ACC112 (cell line): ENCODE measurements around the gene PML.
"Not testable (repeated sequence)": the region's sequence is repeated elsewhere in the genome, so short reads cannot be mapped to it uniquely, and the experiment has no call there.

Experiments used
- H2AFZ ChIP-seq: fragments of 200-600 bp; sonication (generic); one replicate; pipeline ENCODE4 v1.6.0; 2017; ENCODE audit warnings: antibody characterized with exemption, low read length; ENCODE audit not compliant: unreplicated experiment
- H3K27ac ChIP-seq: fragments of 200-600 bp; sonication (generic); 2 replicates; pipeline ENCODE4 v1.5.1; 2014; ENCODE audit warnings: low read depth, mild to moderate bottlenecking, antibody characterized with exemption, low read length, moderate library complexity
- H3K27me3 ChIP-seq: fragments of 200-600 bp; sonication (generic); 2 replicates; pipeline ENCODE4 v1.6.1; 2014; ENCODE audit warnings: mild to moderate bottlenecking, antibody characterized with exemption, low read length, moderate library complexity, mixed read lengths; ENCODE audit not compliant: insufficient read depth
- H3K36me3 ChIP-seq: fragments of 200-600 bp; sonication (generic); 2 replicates; pipeline ENCODE4 v1.6.1; 2016; ENCODE audit warnings: mild to moderate bottlenecking, antibody characterized with exemption, low read length, moderate library complexity, mixed read lengths; ENCODE audit not compliant: insufficient read depth
- H3K4me1 ChIP-seq: fragments of 200-600 bp; sonication (generic); one replicate; pipeline ENCODE4 v1.6.1; 2016; ENCODE audit warnings: low read length, mixed read lengths; ENCODE audit not compliant: insufficient read depth, unreplicated experiment, control insufficient read depth
- H3K4me3 ChIP-seq: fragments of 200-600 bp; sonication (generic); 2 replicates; pipeline ENCODE4 v1.5.1; 2014; ENCODE audit warnings: mild to moderate bottlenecking, low read depth, low read length
- H3K79me2 ChIP-seq: fragments of 200-600 bp; sonication (generic); one replicate; pipeline ENCODE4 v1.6.0; 2016; ENCODE audit warnings: low read length; ENCODE audit not compliant: control insufficient read depth, unreplicated experiment, insufficient read depth

The PML gene

DNA sequence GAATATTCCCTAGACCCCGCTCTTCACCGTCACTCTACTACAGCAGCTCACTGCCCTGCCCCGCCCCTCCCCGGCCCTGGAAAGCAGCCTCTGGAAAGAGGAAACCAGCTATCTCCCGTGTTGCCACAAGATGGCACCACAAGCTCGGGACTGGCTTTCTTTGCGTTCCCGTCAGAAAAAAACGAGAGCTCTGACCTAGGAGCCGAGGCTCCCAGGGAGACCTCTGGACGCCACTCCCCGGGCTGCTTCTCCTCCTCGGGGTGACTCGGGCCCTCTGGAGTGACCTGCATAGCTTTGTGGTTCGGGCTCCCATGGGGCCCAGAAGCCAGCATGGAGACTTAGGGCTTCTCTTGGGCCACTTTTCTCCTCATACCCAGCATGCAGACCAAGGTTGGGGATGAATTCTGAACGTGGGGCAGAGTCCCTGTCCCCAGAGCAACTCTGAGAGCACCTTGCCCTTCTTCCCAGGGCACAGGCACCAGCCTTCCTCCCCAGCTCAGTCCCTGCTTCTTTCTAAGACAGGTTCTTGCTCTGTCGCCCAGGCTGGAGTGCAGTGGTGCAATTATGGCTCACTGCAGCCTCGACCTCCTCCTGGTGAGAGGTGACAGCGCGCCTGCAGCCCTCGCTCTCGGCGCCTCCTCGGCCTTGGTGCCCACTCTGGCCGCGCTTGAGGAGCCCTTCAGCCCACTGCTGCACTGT lies 21.4 kb upstream of the PML start:
- H3K4me3 ChIP-seq: peak overlapping the region; percentile 56
- H2AFZ ChIP-seq: peak overlapping the region; percentile 88
- no peaks in the 10 kb centered on the region for H3K36me3 ChIP-seq
- H3K27ac ChIP-seq: no peak overlapping the region
- no peaks in the 10 kb centered on the region for H3K79me2 ChIP-seq
- H3K27me3 ChIP-seq: no peaks in the 10 kb centered on the region
- H3K4me1 ChIP-seq: peaks cover 9% of the 10 kb centered on the region

DNA sequence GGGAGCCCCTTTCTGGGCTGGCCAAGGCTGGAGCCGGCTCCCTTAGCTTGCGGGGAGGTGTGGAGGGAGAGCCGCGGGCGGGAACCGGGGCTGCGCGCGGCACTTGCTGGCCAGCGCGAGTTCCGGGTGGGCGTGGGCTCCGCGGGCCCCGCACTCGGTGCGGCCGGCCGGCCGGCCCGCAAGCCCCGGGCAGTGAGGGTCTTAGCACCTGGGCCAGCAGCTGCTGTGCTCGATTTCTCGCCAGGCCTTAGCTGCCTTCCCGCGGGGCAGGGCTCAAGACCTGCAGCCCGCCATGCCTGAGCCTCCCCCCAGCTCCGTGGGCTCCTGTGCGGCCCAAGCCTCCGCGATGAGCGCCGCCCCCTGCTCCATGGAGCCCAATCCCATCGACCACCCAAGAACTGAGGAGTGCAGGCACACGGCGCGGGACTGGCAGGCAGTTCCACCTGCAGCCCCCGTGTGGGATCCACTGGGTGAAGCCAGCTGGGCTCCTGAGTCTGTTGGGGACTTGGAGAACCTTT lies 20.8 kb upstream of the PML start:
- H3K4me3 ChIP-seq, H3K36me3 ChIP-seq, H3K27ac ChIP-seq, H3K27me3 ChIP-seq, H2AFZ ChIP-seq, H3K79me2 ChIP-seq, H3K4me1 ChIP-seq: not testable (repeated sequence)

DNA sequence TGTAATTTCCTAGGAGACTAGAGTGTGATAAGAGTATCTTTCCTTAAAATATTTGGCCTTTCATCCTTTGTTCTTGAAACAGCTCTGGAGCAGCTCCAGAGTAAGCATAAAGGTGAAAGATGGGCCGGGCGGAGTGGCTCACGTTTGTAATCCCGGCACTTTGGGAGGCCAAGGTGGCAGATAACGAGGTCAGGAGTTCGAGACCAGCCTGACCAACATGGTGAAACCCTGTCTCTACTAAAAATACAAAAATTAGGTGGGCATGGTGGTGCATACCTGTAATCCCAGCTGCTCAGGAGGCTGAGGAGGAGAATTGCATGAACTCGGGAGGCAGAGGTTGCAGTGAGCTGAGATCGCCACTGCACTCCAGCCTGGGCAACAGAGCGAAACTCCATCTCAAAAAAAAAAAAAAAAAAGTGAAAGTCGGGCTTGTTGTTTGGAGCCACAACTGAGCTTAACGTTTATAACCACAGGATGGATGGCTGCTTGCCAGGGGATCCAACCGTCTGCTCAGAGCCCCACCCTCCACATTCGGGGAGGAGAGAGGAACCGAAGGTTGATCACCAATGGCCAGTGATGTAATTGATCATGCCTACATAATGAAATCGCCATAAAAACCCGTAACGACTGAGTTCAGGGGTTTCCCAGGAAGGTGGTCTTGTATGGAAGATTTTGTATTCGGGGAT lies 18.9 kb upstream of the PML start:
- not testable (repeated sequence) for H3K4me3 ChIP-seq, H2AFZ ChIP-seq, H3K27ac ChIP-seq, H3K79me2 ChIP-seq, H3K36me3 ChIP-seq, H3K27me3 ChIP-seq
- peaks cover 18% of the 10 kb centered on the region for H3K4me1 ChIP-seq

DNA sequence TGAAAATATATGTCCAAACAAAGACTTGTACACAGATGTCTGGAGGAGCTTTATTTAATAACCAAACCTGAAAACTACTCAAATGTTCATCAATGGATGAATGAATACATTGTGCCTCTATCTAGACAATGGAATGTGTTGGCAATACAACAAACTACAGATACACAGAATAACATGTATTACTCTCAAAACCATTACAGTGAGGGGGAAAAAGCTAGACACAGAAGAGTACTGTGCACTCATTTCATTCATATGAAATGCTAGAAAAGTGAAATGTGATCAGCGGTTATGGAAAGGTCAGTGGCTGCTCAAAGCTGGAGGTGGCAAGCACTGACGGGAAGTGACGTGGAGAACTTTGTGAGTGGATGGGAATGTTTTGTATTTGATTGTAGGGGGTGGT lies 15.6 kb upstream of the PML start:
- Histone ChIP-seq H3K79me2 (peaks cover 4% of the 10 kb centered on the region), H3K27me3 (no peaks in the 10 kb centered on the region), H3K4me3 (no peak overlapping the region), H2AFZ (no peak overlapping the region), H3K27ac (no peak overlapping the region), H3K36me3 (no peaks in the 10 kb centered on the region), H3K4me1 (peaks cover 41% of the 10 kb centered on the region)

DNA sequence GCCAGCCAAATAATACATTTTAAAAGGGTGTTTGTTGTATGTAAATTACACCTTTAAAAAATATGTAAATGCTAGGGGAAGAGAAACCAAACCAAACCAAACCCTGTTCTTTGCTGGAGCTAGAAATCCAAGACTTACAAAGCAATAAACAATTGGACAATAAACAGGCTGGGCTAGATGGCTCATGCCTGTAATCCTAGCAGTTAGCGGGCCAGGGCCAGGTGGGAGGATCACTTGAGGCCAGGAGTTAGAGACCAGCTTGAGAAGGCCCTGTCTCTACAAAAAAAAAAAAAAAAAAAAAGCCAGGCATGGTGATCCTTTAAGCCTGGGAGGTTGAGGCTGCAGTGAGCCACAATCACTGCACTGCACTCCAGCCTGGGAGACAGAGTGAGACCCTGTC lies 14.9 kb upstream of the PML start:
- H3K27ac ChIP-seq: no peak overlapping the region

DNA sequence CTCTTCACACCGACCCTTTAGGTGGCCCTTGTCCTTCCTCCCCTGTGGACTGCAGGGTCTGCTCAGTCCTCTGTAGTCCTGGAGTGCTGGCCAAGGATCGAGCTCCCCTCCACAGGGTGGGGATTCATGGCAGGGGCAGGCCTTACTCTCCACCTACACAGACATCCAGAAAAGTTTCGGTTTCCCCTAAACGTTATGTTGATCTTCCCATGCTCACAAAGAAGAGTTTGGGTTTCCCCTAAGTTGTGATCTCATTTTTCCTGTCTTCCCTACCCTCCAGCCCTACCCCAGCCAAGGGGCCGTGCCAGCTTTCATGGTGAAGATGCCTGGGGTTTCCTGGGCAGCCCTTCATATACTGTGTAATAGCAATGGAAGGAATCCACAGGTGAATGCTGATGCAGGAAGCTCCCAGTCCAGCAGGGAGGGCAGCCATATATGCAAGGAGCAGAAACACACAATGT lies 12.7 kb upstream of the PML start:
- Histone ChIP-seq H3K4me1 (peaks cover 64% of the 10 kb centered on the region), H2AFZ (peak overlapping the region; percentile 21), H3K27me3 (no peaks in the 10 kb centered on the region), H3K27ac (peak overlapping the region; percentile 98), H3K79me2 (peaks cover 4% of the 10 kb centered on the region), H3K36me3 (no peaks in the 10 kb centered on the region), H3K4me3 (peak overlapping the region; percentile 49)

More for the DNA sequence above, 14.9 kb upstream of the PML start:
- no peaks in the 10 kb centered on the region for H3K27me3 ChIP-seq
- H2AFZ ChIP-seq: no peak overlapping the region
- peaks cover 4% of the 10 kb centered on the region for H3K79me2 ChIP-seq
- no peaks in the 10 kb centered on the region for H3K36me3 ChIP-seq
- H3K4me1 ChIP-seq: peaks cover 49% of the 10 kb centered on the region
- no peak overlapping the region for H3K4me3 ChIP-seq

DNA sequence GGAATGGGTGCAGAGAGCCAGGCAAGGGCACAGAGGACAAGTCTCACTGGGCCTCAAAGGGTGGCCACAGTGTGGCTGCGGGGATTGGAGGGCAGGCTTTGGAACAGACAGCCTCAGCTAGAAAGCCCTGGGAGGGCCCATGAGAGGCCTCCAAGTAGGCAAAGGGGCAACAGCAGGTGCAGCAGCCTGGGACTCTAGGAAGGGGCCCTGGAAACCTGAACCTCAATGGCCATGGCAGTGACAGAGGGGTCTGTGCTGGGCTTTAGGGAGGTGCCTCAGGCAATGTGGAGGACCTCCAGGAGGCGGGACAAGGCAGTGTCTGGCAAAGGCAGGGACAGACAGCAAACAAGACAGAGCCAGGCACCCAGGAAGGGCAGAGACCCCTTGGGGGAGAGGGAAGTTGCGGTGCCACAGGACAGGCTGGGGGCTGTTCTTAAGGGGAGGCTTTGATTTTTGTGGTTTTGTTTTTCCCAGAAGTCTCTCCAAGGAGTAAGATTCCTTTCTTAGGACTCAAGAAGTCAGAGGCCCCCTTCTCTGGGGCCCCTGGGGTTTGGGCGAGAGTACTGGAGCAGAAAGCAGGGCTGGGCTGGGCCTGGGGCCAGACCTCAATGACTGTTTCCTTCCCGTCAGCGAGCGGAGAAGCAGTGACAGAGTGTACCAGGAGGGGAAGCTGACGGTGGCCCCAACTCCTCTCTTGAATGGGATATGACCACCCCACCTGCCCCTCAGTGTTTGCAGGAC lies 12.1 kb upstream of the PML start:
- H2AFZ ChIP-seq: peak overlapping the region; percentile 42
- peaks cover 70% of the 10 kb centered on the region for H3K4me1 ChIP-seq
- H3K27ac ChIP-seq: peak overlapping the region; percentile 98
- H3K4me3 ChIP-seq: peak overlapping the region; percentile 49
- H3K79me2 ChIP-seq: peaks cover 4% of the 10 kb centered on the region
- H3K27me3 ChIP-seq: no peaks in the 10 kb centered on the region
- H3K36me3 ChIP-seq: no peaks in the 10 kb centered on the region

DNA sequence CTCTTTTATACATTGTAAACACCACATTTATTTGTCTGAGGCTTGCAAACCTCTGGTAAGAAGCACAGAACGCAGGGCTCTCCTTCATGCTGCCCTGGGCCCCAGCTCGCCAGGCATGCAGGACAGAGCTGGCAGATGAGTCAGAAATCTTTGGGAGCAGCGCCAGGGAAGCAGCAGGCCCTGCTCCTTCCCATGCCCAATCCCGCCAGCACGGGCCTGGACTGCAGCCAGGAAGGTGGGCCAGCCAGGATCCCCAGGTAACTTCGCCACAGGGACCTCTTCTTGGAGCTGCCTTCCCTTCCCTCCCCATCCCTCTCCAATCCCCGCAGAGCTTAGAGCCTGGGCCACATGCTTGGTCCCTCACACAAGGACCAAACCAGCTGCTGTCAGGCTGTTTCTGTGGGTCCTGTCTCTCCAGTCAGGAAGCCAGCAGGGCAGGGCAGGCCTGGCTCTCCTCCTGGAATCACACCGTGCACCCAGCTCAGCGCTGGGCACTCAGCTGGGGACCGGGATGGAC lies 11.2 kb upstream of the PML start:
- no peaks in the 10 kb centered on the region for H3K27me3 ChIP-seq

DNA sequence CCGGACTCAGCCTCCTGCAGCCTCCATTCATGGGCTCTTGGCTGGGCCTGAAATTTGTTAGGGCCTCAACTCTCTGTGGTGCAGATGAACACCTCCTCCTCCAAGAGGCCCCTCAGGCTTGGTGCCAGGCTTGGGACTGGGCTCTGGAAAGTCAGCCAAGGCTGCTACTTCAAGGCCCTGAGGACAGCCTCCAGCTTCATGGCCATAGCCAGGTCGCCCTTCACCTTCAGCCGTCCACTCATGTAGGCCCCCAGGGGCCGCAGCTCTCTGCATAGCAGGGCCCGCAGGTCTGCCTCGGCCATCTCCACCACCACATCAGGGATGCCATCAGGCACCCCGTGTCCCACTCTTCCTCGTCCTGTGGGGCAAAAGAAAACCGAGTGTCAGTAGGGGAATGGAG lies 10.7 kb upstream of the PML start:
- Histone ChIP-seq H2AFZ (no peak overlapping the region), H3K4me1 (peaks cover 84% of the 10 kb centered on the region), H3K36me3 (no peaks in the 10 kb centered on the region; the same call in 1 of the 2 replicates), H3K27ac (peak overlapping the region; percentile 98), H3K27me3 (no peaks in the 10 kb centered on the region), H3K79me2 (peaks cover 4% of the 10 kb centered on the region), H3K4me3 (no peak overlapping the region)

More for the DNA sequence above, 11.2 kb upstream of the PML start:
- Histone ChIP-seq H3K79me2 (peaks cover 4% of the 10 kb centered on the region), H3K4me3 (no peak overlapping the region), H2AFZ (no peak overlapping the region), H3K27ac (peak overlapping the region; percentile 98), H3K4me1 (peaks cover 79% of the 10 kb centered on the region), H3K36me3 (no peaks in the 10 kb centered on the region; the same call in 1 of the 2 replicates)

DNA sequence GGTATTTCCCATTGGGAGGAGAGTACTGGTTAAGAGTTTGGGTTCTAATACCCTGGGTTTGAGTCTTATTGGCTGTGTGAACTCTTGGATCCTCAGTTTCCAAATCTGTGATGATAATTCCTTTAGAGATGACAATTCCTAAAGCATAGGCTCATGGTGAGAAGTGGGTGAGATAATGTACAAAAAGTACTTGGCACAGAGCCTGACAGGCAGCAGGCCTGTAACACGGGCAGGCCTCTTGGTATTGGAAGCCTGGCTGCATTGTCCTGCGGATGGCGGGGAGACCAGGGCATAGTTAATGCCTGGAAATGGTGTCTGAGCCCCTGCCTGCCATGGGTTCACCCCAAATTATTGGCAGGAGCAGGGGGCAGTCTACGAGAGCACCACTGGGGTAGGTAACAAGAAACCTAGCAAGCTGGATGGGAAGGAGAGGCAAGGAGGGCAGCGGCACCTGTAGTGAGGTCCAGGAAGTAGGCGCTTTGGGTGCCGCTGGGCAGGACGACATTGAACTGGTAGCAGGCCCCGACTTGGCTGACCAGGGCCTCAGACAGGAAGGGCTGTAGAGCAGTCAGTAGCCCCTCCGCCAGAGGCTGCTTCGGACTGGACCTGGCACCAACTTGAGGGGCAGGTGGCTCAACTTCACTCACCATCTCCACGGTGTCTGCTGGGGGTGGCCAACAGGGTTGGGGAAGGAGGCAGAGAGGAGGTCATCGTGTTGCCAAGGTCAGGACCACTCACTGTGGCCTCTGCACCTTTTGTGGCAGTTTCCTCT lies 10.1 kb upstream of the PML start:
- H2AFZ ChIP-seq: no peak overlapping the region
- H3K27ac ChIP-seq: peak overlapping the region; percentile 98
- H3K79me2 ChIP-seq: peaks cover 4% of the 10 kb centered on the region
- H3K36me3 ChIP-seq: no peaks in the 10 kb centered on the region; the same call in 1 of the 2 replicates
- no peak overlapping the region for H3K4me3 ChIP-seq
- no peaks in the 10 kb centered on the region for H3K27me3 ChIP-seq
- H3K4me1 ChIP-seq: peaks cover 90% of the 10 kb centered on the region
